ENCODE data around the gene TSPAN13.

The TSPAN13 gene

GRCh38 chr7:16812542-16813231 is 59.1 kb downstream of the TSPAN13 start:
- DNase-seq (ENCODE audit: low spot score), result no peak

DNA sequence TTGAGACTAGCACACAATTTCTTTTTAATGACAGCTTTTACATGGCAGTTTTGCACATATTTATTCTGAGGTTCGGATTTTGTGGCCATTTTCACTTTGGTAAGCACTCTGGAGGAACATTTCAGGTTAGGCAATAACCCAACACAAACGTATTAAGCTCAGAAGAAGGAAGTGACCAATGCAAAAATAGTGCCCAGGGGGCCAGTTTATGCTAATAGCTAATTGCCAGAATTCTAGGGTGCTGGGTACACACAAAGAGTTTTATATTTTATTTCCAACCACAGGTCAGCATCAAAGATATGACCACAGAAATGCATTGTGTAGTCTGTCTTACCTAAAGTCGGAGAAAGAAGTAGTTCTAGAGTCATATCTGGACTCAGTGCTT is 59.7 kb downstream of the TSPAN13 start:
- no peak for DNase-seq (ENCODE audit: low spot score)

DNA sequence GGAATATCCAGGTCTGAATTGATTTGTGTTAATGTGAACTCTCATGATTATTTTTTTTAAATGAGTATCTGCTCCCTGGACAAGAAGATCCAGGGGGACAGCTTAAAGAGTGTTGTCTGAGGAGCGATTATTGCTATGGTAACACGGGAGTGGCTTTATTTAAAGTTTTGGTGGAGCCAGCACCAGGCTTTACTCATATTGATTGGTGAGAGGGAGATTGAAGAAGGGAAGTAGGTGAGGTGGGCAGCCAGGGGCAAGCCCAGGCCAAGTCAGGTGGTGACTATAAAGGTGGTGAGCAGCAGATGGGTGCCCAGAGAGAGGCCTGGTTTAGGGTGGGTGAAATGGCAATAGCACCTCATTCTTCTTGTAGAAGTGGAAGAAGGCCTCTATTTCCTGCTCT is 61.4 kb downstream of the TSPAN13 start:
- no peak for DNase-seq (ENCODE audit: low spot score)

DNA sequence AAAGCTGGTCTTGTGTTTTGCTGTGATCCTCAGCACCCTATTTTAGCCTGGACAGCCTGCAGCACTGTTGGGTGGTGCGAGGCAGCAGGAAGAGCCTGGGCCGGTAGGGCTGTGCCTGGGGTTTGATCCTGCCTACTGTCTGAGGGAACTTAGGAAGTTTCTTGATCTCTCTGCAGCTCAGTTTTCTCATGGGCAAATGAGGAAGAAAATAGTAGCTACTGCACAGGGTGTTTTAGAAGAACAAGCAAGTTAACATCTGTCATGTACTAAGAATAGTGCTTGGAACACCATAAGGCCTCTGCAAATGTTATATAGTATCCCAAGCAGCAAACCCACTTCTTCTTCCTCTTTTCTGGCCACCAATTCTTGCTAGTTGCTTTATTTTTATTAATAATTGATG is 63.3 kb downstream of the TSPAN13 start:
- no peak for DNase-seq (ENCODE audit: low spot score)

DNA sequence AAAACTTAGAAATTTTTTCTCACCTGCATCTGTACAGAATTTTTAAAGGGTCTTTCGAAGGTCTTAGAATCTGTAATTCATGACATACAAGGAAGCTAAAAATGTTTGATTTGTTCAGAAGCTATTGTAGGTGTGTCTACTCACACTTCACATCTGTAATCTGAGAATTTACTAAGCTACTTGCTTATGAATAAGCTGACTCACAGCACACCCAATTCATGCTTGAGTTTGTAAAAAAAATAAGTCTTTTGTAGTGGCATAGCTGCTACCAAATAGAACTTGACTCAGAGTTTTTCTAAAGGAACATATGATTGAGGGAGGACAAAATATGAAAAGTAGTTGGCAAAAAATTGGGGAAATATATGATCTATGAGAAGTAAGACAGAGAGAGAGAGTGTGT is 64.0 kb downstream of the TSPAN13 start:
- DNase-seq (ENCODE audit: low spot score), result no peak

GRCh38 chr7:16818732-16819131 is 65.2 kb downstream of the TSPAN13 start:
- DNase-seq (ENCODE audit: low spot score), result no peak

DNA sequence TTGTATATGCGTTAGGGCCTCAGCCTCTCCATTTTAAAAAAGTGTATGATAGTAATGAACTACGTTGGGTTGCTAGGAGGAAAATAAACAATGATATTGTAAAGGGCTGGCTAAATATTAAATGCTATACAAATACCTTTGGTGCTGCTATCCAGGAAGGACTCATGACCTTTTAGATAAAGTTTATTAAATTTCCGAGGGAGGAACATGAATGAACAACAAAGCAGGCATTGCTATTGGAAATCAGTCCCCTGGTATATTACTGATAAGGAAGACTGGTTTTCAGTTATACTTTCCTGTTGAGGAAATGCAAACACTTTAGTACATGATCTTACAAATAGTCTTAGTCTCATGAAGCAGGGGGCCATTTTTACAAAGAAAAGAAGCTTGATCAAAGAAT is 68.5 kb downstream of the TSPAN13 start:
- DNase-seq (ENCODE audit: low spot score), result no peak

GRCh38 chr7:16826060-16826459 is 72.5 kb downstream of the TSPAN13 start:
- no peak for DNase-seq (ENCODE audit: low spot score)

DNA sequence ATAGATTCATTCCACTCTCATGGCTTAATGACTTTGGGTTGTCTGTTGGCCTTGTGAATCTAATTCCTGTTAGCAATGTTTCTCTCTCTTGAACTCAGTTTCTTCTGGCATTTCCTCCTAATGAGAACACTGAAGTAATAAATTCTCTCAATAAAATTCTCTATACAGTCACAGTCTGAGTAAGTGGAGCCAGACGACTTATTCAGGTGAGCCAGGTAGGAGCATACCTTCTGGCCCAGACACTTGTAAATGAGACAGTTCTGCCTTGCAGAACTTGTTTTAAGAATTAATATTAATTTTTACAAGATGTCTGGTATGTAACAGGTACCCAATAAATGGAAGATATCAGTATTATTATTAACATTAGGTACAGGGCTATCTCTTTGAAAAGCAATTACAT is 79.8 kb downstream of the TSPAN13 start:
- no peak for DNase-seq (ENCODE audit: low spot score)

Data from HuH-7 (cell line).